WTC11 (cell line): Measurements from ENCODE around the gene LILRB1. TPM values are rescaled to one million over a fixed set of nuclear protein-coding genes. Genes with fewer than 3 reads are reported as not detected.
"Not testable (repeated sequence)": the region's sequence is repeated elsewhere in the genome, so short reads cannot be mapped to it uniquely, and the experiment has no call there.

Source experiments
- ATAC-seq: fragments of 200-7000 bp; cut with Tn5 transposase; 2 replicates; pipeline ENCODE4 v1.10.0; 2021; ENCODE audit warnings: mild to moderate bottlenecking, moderate library complexity
- CTCF ChIA-PET: fragments of 300-600 bp; sonication (Branson Sonifier 250); formaldehyde crosslinking; loops from one replicate; lab custom pipeline; 2021; ENCODE audit warnings: antibody characterized with exemption; lab: Charles Lee
- POLR2A ChIA-PET: fragments of 350-600 bp; sonication (Branson Sonifier 250); formaldehyde crosslinking; loops from one replicate; lab custom pipeline; 2021; ENCODE audit warnings: antibody characterized with exemption; lab: Charles Lee
- DNase-seq: peaks from one replicate; pipeline ENCODE4 v3.0.0; 2021; ENCODE audit warnings: low spot score
- H3K27ac Mint-ChIP-seq: 2 replicates; pipeline ENCODE4 v1.8.0; 2021; ENCODE audit warnings: mixed read lengths
- H3K27me3 Mint-ChIP-seq: 2 replicates; pipeline ENCODE4 v1.8.0; 2021; ENCODE audit warnings: low read depth, mild to moderate bottlenecking, moderate library complexity, mixed read lengths
- H3K36me3 Mint-ChIP-seq: 2 replicates; pipeline ENCODE4 v1.8.0; 2021; ENCODE audit warnings: mixed read lengths
- H3K4me1 Mint-ChIP-seq: 2 replicates; pipeline ENCODE4 v1.8.0; 2022; ENCODE audit warnings: mixed read lengths
- H3K4me3 Mint-ChIP-seq: 2 replicates; pipeline ENCODE4 v1.8.0; 2021; ENCODE audit warnings: mild to moderate bottlenecking, moderate library complexity, mixed read lengths
- H3K9me3 Mint-ChIP-seq: 2 replicates; pipeline ENCODE4 v1.8.0; 2021; ENCODE audit warnings: mixed read lengths
- AFF4 ChIP-seq: sonication (generic); formaldehyde crosslinking; IDR thresholded peaks from 2 replicates; pipeline ENCODE4 v1.8.1; 2023; ENCODE audit warnings: mild to moderate bottlenecking, missing genetic modification reagents, borderline replicate concordance
- ATF2 ChIP-seq: sonication (generic); formaldehyde crosslinking; IDR thresholded peaks from 2 replicates; pipeline ENCODE4 v1.8.1; 2022; ENCODE audit warnings: low read depth, missing genetic modification reagents, borderline replicate concordance
- ATF6 ChIP-seq: sonication (generic); formaldehyde crosslinking; IDR thresholded peaks from 2 replicates; pipeline ENCODE4 v1.8.1; 2023; ENCODE audit warnings: mild to moderate bottlenecking, missing genetic modification reagents
- E2F5 ChIP-seq: sonication (generic); formaldehyde crosslinking; IDR thresholded peaks from 2 replicates; pipeline ENCODE4 v1.8.1; 2022; ENCODE audit warnings: mild to moderate bottlenecking, moderate library complexity, missing genetic modification reagents
- ERG ChIP-seq: fragments of 250-450 bp; sonication (Bioruptor Pico); IDR thresholded peaks from 2 replicates; pipeline ENCODE4 v1.8.0; 2021; ENCODE audit warnings: mild to moderate bottlenecking
- GABPB1 ChIP-seq: sonication (generic); formaldehyde crosslinking; IDR thresholded peaks from 2 replicates; pipeline ENCODE4 v1.8.1; 2023; ENCODE audit warnings: mild to moderate bottlenecking, missing genetic modification reagents
- JAZF1 ChIP-seq: fragments of 250-450 bp; sonication (Bioruptor Pico); IDR thresholded peaks from 2 replicates; pipeline ENCODE4 v1.9.0; 2021; ENCODE audit warnings: moderate library complexity, mild to moderate bottlenecking, inconsistent platforms
- JUN ChIP-seq: sonication (generic); formaldehyde crosslinking; IDR thresholded peaks from 2 replicates; pipeline ENCODE4 v1.8.0; 2023; ENCODE audit warnings: mild to moderate bottlenecking, missing genetic modification reagents
- NFE2L1 ChIP-seq: sonication (generic); formaldehyde crosslinking; IDR thresholded peaks from 2 replicates; pipeline ENCODE4 v1.8.1; 2023; ENCODE audit warnings: missing genetic modification reagents
- NR1H2 ChIP-seq: sonication (generic); formaldehyde crosslinking; IDR thresholded peaks from 2 replicates; pipeline ENCODE4 v1.9.0; 2021; ENCODE audit warnings: mild to moderate bottlenecking, moderate library complexity, missing genetic modification reagents
- NR3C1 ChIP-seq: sonication (generic); formaldehyde crosslinking; conservative IDR thresholded peaks from 2 replicates; pipeline ENCODE4 v1.8.1; 2023; ENCODE audit warnings: low read depth, mild to moderate bottlenecking, missing genetic modification reagents
- SMAD4 ChIP-seq: sonication (generic); formaldehyde crosslinking; IDR thresholded peaks from 2 replicates; pipeline ENCODE4 v1.8.0; 2022; ENCODE audit warnings: mild to moderate bottlenecking, missing genetic modification reagents
- ZNF121 ChIP-seq: sonication (generic); formaldehyde crosslinking; IDR thresholded peaks from 2 replicates; pipeline ENCODE4 v1.8.0; 2023; ENCODE audit warnings: missing genetic modification reagents
- ZNF219 ChIP-seq: sonication (generic); formaldehyde crosslinking; IDR thresholded peaks from 2 replicates; pipeline ENCODE4 v1.8.0; 2023; ENCODE audit warnings: missing genetic modification reagents, mild to moderate bottlenecking, borderline replicate concordance
- total RNA-seq: library from RNA; stranded (reverse); gene quantifications from 3 replicates; pipeline ENCODE4 v1.2.3, GENCODE V29; 2021

Gene LILRB1
- total RNA-seq, 1 experiment from 2014 or later = not detected

GRCh38 chr19:54630782-54631181, 498 bp downstream of the LILRB1 start:
- peaks cover 47% of the 10 kb centered on the region for H3K36me3 Mint-ChIP-seq
- CTCF ChIA-PET = no interaction called here
- no peak overlapping the region for H3K27ac Mint-ChIP-seq
- no peaks in the 10 kb centered on the region for H3K4me1 Mint-ChIP-seq
- POLR2A ChIA-PET = no interaction called here
- H3K9me3 Mint-ChIP-seq = peaks cover 49% of the 10 kb centered on the region
- DNase-seq = no peak
- no peak overlapping the region for H3K4me3 Mint-ChIP-seq
- peaks cover 9% of the 10 kb centered on the region for H3K27me3 Mint-ChIP-seq
- TF ChIP-seq GABPB1 (CRISPR knock-in tag) (no peak), NR1H2 (no peak)
- TF ChIP-seq, all 79 proteins: peak for 0
- no peak for ATAC-seq

- H3K9me3 Mint-ChIP-seq = peaks cover 42% of the 10 kb centered on the region
- H3K27me3 Mint-ChIP-seq, H3K27ac Mint-ChIP-seq, ATAC-seq, DNase-seq, POLR2A ChIA-PET, CTCF ChIA-PET, H3K4me1 Mint-ChIP-seq, H3K4me3 Mint-ChIP-seq: not testable (repeated sequence)
- peaks cover 38% of the 10 kb centered on the region for H3K36me3 Mint-ChIP-seq
Observed at GRCh38 chr19:54631489-54632337, 1.4 kb downstream of the LILRB1 start.

GRCh38 chr19:54632517-54632916, 2.2 kb downstream of the LILRB1 start:
- H3K27me3 Mint-ChIP-seq, CTCF ChIA-PET, POLR2A ChIA-PET: not testable (repeated sequence)

GRCh38 chr19:54633401-54633800, 3.1 kb downstream of the LILRB1 start:
- H3K36me3 Mint-ChIP-seq = peaks cover 32% of the 10 kb centered on the region
- CTCF ChIA-PET = no interaction called here
- H3K9me3 Mint-ChIP-seq = peaks cover 37% of the 10 kb centered on the region
- no peak for ATAC-seq
- no peak overlapping the region for H3K4me3 Mint-ChIP-seq
- no peaks in the 10 kb centered on the region for H3K4me1 Mint-ChIP-seq
- DNase-seq = no peak
- TF ChIP-seq JUN (CRISPR knock-in tag) (no peak), ERG (no peak), ATF6 (CRISPR knock-in tag) (no peak), ZNF219 (CRISPR knock-in tag) (no peak), SMAD4 (CRISPR knock-in tag) (no peak), NFE2L1 (CRISPR knock-in tag) (no peak), ZNF121 (CRISPR knock-in tag) (no peak), AFF4 (CRISPR knock-in tag) (no peak), JAZF1 (CRISPR knock-in tag) (no peak), ATF2 (CRISPR knock-in tag) (no peak), NR3C1 (no peak), E2F5 (CRISPR knock-in tag) (no peak)
- POLR2A ChIA-PET = no interaction called here
- peaks cover 3% of the 10 kb centered on the region for H3K27me3 Mint-ChIP-seq
- H3K27ac Mint-ChIP-seq = no peak overlapping the region

More at GRCh38 chr19:54632517-54632916, 2.2 kb downstream of the LILRB1 start:
- not testable (repeated sequence) for DNase-seq, H3K4me3 Mint-ChIP-seq, H3K4me1 Mint-ChIP-seq, ATAC-seq, H3K27ac Mint-ChIP-seq
- peaks cover 40% of the 10 kb centered on the region for H3K9me3 Mint-ChIP-seq
- H3K36me3 Mint-ChIP-seq = peaks cover 35% of the 10 kb centered on the region

GRCh38 chr19:54636081-54636480, 5.8 kb downstream of the LILRB1 start:
- H3K4me3 Mint-ChIP-seq, DNase-seq, POLR2A ChIA-PET, CTCF ChIA-PET, H3K27me3 Mint-ChIP-seq, H3K4me1 Mint-ChIP-seq, ATAC-seq, H3K27ac Mint-ChIP-seq: not testable (repeated sequence)
- Mint-ChIP-seq H3K36me3 (peaks cover 35% of the 10 kb centered on the region), H3K9me3 (peaks cover 44% of the 10 kb centered on the region)
